ENCODE results near the gene FHOD3. TPM values are rescaled to one million over a fixed set of nuclear protein-coding genes. Genes with fewer than 3 reads are reported as not detected.

The FHOD3 gene
- total and polyA plus RNA-seq, 2 of the 8 experiments (the other 6 are each of a cell fraction or from before 2014, with no cell fraction given): 9.7 to 10.5 TPM

DNA sequence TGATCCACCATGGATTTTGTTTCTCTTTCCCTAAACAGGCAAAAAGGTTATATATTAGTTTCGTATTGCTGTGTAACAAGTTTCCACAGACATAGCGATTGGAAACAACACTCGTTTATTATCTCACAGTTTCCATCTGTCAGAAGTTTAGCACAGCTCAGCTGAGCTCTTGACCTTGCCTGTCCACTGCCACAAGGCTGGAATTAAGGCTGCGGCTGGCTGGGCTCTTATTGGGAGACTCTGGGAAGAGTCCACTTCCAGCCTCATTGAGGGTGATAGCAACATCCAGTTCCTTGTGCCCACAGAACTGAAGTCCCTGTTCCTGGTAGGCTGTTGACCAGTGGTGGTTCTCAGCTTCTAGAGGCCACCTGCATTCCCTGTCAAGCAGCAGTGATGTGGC, 410.9 kb downstream of the FHOD3 start:
- H3K27ac ChIP-seq (ENCODE audit: low read depth, low read length): no peak overlapping the region
- no peaks in the 10 kb centered on the region; a peak in 1 of 7 replicates for H3K27me3 ChIP-seq (replicated peaks in 1 of 4; ENCODE audit: control insufficient read depth in 3 of 4, extremely low read depth in 1 of 4, insufficient read depth in 3 of 4, low read length in 3 of 4)
- no peaks in the 10 kb centered on the region for H3K4me1 ChIP-seq (replicated peaks in 1 of 4; ENCODE audit: control insufficient read depth in 3 of 4, insufficient read depth in 4 of 4, low read length in 3 of 4)
- H3K14ac ChIP-seq (ENCODE audit: insufficient read length): no peak overlapping the region
- no peak overlapping the region for H3K4me2 ChIP-seq (ENCODE audit: insufficient read depth in 1 of 2, low read depth in 2 of 2, low read length in 2 of 2)
- H2BK15ac ChIP-seq (ENCODE audit: low read length): no peak overlapping the region
- no peak overlapping the region for H2BK20ac ChIP-seq (ENCODE audit: low read length)
- no peak for DNase-seq (ENCODE audit: low read depth in 1 of 2, low spot score in 2 of 2)
- no peak overlapping the region for H2BK5ac ChIP-seq (ENCODE audit: low read depth, low read length)
- H3K9ac ChIP-seq (replicated peaks in 1 of 4; ENCODE audit: extremely low read depth in 1 of 4, low read depth in 3 of 4, low read length in 3 of 4): no peak overlapping the region
- no peak overlapping the region for H4K8ac ChIP-seq (ENCODE audit: extremely low read depth, insufficient read depth, low read length)
- H3K36me3 ChIP-seq (ENCODE audit: control insufficient read depth in 2 of 4, insufficient read depth in 4 of 4, low read length in 3 of 4): no peaks in the 10 kb centered on the region
- 82% methylated on average over 4 of the region's 4 CpGs; no CpG with 5 or more reads in 1 of the 2 experiments for WGBS, 2 experiments (ENCODE audit: extremely low coverage in 1 of 2, insufficient coverage in 1 of 2, insufficient read length in 1 of 2, insufficient replicate concordance in 2 of 2, low coverage in 1 of 2, low lambda C conversion rate in 2 of 2, missing lambda C conversion rate in 1 of 2)
- no peaks in the 10 kb centered on the region for H4K20me1 ChIP-seq (replicated peaks in 1 of 2; ENCODE audit: control insufficient read depth in 1 of 2, insufficient read depth in 2 of 2, low read length in 2 of 2)
- H4K91ac ChIP-seq (replicated peaks; ENCODE audit: insufficient read length, low read length): no peak overlapping the region
- H4K5ac ChIP-seq (ENCODE audit: insufficient read length, low read depth, low read length): no peak overlapping the region
- CTCF ChIA-PET (ENCODE audit: partially characterized antibody): interaction anchor here (0.9 to 2.8 kb wide), 3 partner anchors 20 to 53 kb away, joined by 3 to 13 read pairs (median 4); no protein-coding TSS in a partner anchor
- H2AFZ ChIP-seq (ENCODE audit: low read length): no peak overlapping the region
- no peak overlapping the region for H2BK120ac ChIP-seq (replicated peaks; ENCODE audit: low read depth, low read length)
- H2AK5ac ChIP-seq (ENCODE audit: low read depth, low read length): no peak overlapping the region
- H3K4ac ChIP-seq (replicated peaks; ENCODE audit: insufficient read length, low read depth, low read length): no peak overlapping the region
- no peak overlapping the region for H3K4me3 ChIP-seq (ENCODE audit: extremely low read depth in 1 of 4, insufficient read depth in 2 of 4, low read depth in 3 of 4, low read length in 4 of 4)
- no peaks in the 10 kb centered on the region for H3K23me2 ChIP-seq (ENCODE audit: low read depth, low read length)
- H3K9me3 ChIP-seq (ENCODE audit: insufficient read depth in 2 of 2, low read depth in 1 of 2, low read length in 1 of 2): no peaks in the 10 kb centered on the region
- POLR2A ChIA-PET (ENCODE audit: partially characterized antibody): no interaction called here
- no peaks in the 10 kb centered on the region for H3K79me1 ChIP-seq (ENCODE audit: low read depth, low read length)
- no peak overlapping the region for H3K23ac ChIP-seq (ENCODE audit: insufficient read length)
- no peak for FAIRE-seq
- H2BK12ac ChIP-seq (ENCODE audit: low read depth, low read length): no peak overlapping the region
- H3K79me2 ChIP-seq (ENCODE audit: control insufficient read depth in 1 of 2, insufficient read depth in 2 of 2, low read length in 2 of 2): no peaks in the 10 kb centered on the region
- H3K56ac ChIP-seq (replicated peaks; ENCODE audit: insufficient read length, low read depth, low read length): no peak overlapping the region
- H3K18ac ChIP-seq (ENCODE audit: extremely low read depth, low read length): no peak overlapping the region
- TF ChIP-seq SAP30 (IDR thresholded peaks at IDR 0.05; ENCODE audit: insufficient read depth, insufficient replicate concordance, low read length): no peak
- TF ChIP-seq SIN3A (conservative IDR thresholded peaks at IDR 0.05 in 1 of 2, IDR thresholded peaks at IDR 0.05 in 1 of 2; ENCODE audit: low read depth in 1 of 2, low read length in 2 of 2): no peak
- TF ChIP-seq ASH2L (IDR thresholded peaks at IDR 0.05; ENCODE audit: low read length): no peak
- TF ChIP-seq SIX5 (IDR thresholded peaks at IDR 0.05; ENCODE audit: low read depth, low read length): no peak
- TF ChIP-seq JUND (IDR thresholded peaks at IDR 0.05; ENCODE audit: low read length): no peak
- no peak for TF ChIP-seq TAF1 (IDR thresholded peaks at IDR 0.05; ENCODE audit: low read depth, low read length)
- no peak for TF ChIP-seq TAF7 (optimal IDR thresholded peaks at IDR 0.05; ENCODE audit: borderline replicate concordance, low read depth, low read length)
- TF ChIP-seq CEBPB (IDR thresholded peaks at IDR 0.05; ENCODE audit: low read depth, low read length): no peak
- no peak for TF ChIP-seq EGR1 (IDR thresholded peaks at IDR 0.05; ENCODE audit: borderline replicate concordance, low read depth, low read length)
- TF ChIP-seq, protein P1, sequence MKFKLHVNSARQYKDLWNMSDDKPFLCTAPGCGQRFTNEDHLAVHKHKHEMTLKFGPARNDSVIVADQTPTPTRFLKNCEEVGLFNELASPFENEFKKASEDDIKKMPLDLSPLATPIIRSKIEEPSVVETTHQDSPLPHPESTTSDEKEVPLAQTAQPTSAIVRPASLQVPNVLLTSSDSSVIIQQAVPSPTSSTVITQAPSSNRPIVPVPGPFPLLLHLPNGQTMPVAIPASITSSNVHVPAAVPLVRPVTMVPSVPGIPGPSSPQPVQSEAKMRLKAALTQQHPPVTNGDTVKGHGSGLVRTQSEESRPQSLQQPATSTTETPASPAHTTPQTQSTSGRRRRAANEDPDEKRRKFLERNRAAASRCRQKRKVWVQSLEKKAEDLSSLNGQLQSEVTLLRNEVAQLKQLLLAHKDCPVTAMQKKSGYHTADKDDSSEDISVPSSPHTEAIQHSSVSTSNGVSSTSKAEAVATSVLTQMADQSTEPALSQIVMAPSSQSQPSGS (IDR thresholded peaks at IDR 0.05; ENCODE audit: low read length): no peak
- no peak for TF ChIP-seq YY1 (IDR thresholded peaks at IDR 0.05; ENCODE audit: low read depth, low read length)
- no peak for TF ChIP-seq RBBP5 (IDR thresholded peaks at IDR 0.05; ENCODE audit: borderline replicate concordance, low read depth, low read length)
- TF ChIP-seq KDM5A (IDR thresholded peaks at IDR 0.05; ENCODE audit: low read length): no peak
